ENCODE results near the gene SLC37A2.

GRCh38 chr11:125075242-125075625 lies 12.1 kb downstream of the SLC37A2 start:
- TF ChIP-seq CTCF (conservative IDR thresholded peaks at IDR 0.05; ENCODE audit: low read length) (no peak), EZH2phosphoT487 (IDR thresholded peaks at IDR 0.05; ENCODE audit: borderline replicate concordance) (no peak)

Measured in Loucy (cell line).